ENCODE data around the gene TMEM63A. TPM values are rescaled to one million over a fixed set of nuclear protein-coding genes. Genes with fewer than 3 reads are reported as not detected.

TMEM63A gene
- total RNA-seq, 1 experiment from 2014 or later: 31.4 TPM

- Histone ChIP-seq H3K9me3 (ENCODE audit: control insufficient read depth, insufficient read depth, low read depth, low read length) (no peaks in the 10 kb centered on the region), H3K4me3 (ENCODE audit: low read depth in 2 of 2, low read length in 2 of 2) (no peak overlapping the region), H3K4me1 (ENCODE audit: control insufficient read depth, insufficient read depth, low read length) (peaks cover 4% of the 10 kb centered on the region; the same call in 1 of the 2 replicates), H3K27ac (ENCODE audit: low read length) (no peak overlapping the region), H3K27me3 (ENCODE audit: control insufficient read depth, insufficient read depth, low read length) (no peaks in the 10 kb centered on the region), H3K36me3 (ENCODE audit: control insufficient read depth, insufficient read depth, low read length) (no peaks in the 10 kb centered on the region)
- CTCF ChIA-PET: no interaction called here
- in situ Hi-C loops (cut with HindIII; ENCODE audit: low pct_unique_long_range_greater_than_20kb, low sequenced_read_pairs) (no loop called here), intact Hi-C loops (cut with micrococcal nuclease; ENCODE audit: unreplicated experiment) (no loop called here)
- TF ChIP-seq REST (IDR thresholded peaks at IDR 0.05; ENCODE audit: insufficient read depth in 1 of 2, low read depth in 2 of 2, low read length in 1 of 2) (no peak), TCF7L2 (IDR thresholded peaks at IDR 0.05; ENCODE audit: low read depth, low read length) (no peak), CTCF (IDR thresholded peaks at IDR 0.05) (no peak), POLR2AphosphoS5 (IDR thresholded peaks at IDR 0.05; ENCODE audit: low read depth, low read length) (no peak), SIN3A (IDR thresholded peaks at IDR 0.05; ENCODE audit: borderline replicate concordance, insufficient read depth, low read depth, low read length) (no peak)
- DNase-seq (ENCODE audit: low read depth, low spot score) (no peak), ATAC-seq (no peak)
- no TSS peak for BruUV-seq (replicated peaks)
- POLR2A ChIA-PET: no interaction called here
Observed at GRCh38 chr1:225890346-225891228, 8.4 kb upstream of the TMEM63A start.

GRCh38 chr1:225889743-225890142, 7.6 kb upstream of the TMEM63A start:
- H3K27me3 ChIP-seq (ENCODE audit: control insufficient read depth, insufficient read depth, low read length): no peaks in the 10 kb centered on the region
- in situ Hi-C loops (cut with HindIII; ENCODE audit: low pct_unique_long_range_greater_than_20kb, low sequenced_read_pairs) (no loop called here), intact Hi-C loops (cut with micrococcal nuclease; ENCODE audit: unreplicated experiment) (no loop called here)
- H3K36me3 ChIP-seq (ENCODE audit: control insufficient read depth, insufficient read depth, low read length): no peaks in the 10 kb centered on the region
- CTCF ChIA-PET: no interaction called here
- no peak overlapping the region for H3K27ac ChIP-seq (ENCODE audit: low read length)
- DNase-seq (ENCODE audit: low read depth, low spot score) (no peak), ATAC-seq (no peak)
- TF ChIP-seq REST (IDR thresholded peaks at IDR 0.05; ENCODE audit: insufficient read depth in 1 of 2, low read depth in 2 of 2, low read length in 1 of 2): no peak
- no peak for TF ChIP-seq TCF7L2 (IDR thresholded peaks at IDR 0.05; ENCODE audit: low read depth, low read length)
- no peak for TF ChIP-seq CTCF (IDR thresholded peaks at IDR 0.05)
- TF ChIP-seq POLR2AphosphoS5 (IDR thresholded peaks at IDR 0.05; ENCODE audit: low read depth, low read length): no peak
- no peak for TF ChIP-seq SIN3A (IDR thresholded peaks at IDR 0.05; ENCODE audit: borderline replicate concordance, insufficient read depth, low read depth, low read length)
- H3K4me3 ChIP-seq (ENCODE audit: low read depth in 2 of 2, low read length in 2 of 2): no peak overlapping the region
- POLR2A ChIA-PET: no interaction called here
- BruUV-seq (replicated peaks): no TSS peak
- peaks cover 4% of the 10 kb centered on the region; the same call in 1 of the 2 replicates for H3K4me1 ChIP-seq (ENCODE audit: control insufficient read depth, insufficient read depth, low read length)
- no peaks in the 10 kb centered on the region for H3K9me3 ChIP-seq (ENCODE audit: control insufficient read depth, insufficient read depth, low read depth, low read length)

All from Panc1 (cell line).